ENCODE measurements around the gene TWIST2. TPM values are rescaled to one million over a fixed set of nuclear protein-coding genes. Genes with fewer than 3 reads are reported as not detected.

Gene TWIST2
- total RNA-seq, 3 donors from 2014 or later, result 1.1 to 13.4 (median 3.1) TPM

GRCh38 chr2:238810321-238810720 lies 37.6 kb upstream of the TWIST2 start:
- ATAC-seq, result no peak
- Histone ChIP-seq H3K9me3 (no peaks in the 10 kb centered on the region), H3K4me1 (ENCODE audit: low read depth) (no peaks in the 10 kb centered on the region), H3K4me3 (no peak overlapping the region), H3K36me3 (ENCODE audit: low read depth) (no peaks in the 10 kb centered on the region)
- no peak for TF ChIP-seq CTCF (IDR thresholded peaks at IDR 0.05)
- intact Hi-C loops (cut with DNase I, micrococcal nuclease), result no loop called here
- no peak for DNase-seq

GRCh38 chr2:238811293-238811692 lies 36.6 kb upstream of the TWIST2 start:
- no peak for ATAC-seq
- Histone ChIP-seq H3K9me3 (no peaks in the 10 kb centered on the region), H3K4me3 (no peak overlapping the region), H3K36me3 (ENCODE audit: low read depth) (no peaks in the 10 kb centered on the region), H3K4me1 (ENCODE audit: low read depth) (no peaks in the 10 kb centered on the region)
- intact Hi-C loops (cut with DNase I, micrococcal nuclease), result no loop called here
- no peak for TF ChIP-seq CTCF (IDR thresholded peaks at IDR 0.05)
- DNase-seq, result no peak

- no peaks in the 10 kb centered on the region for H3K36me3 ChIP-seq (ENCODE audit: low read depth)
- no peak overlapping the region for H3K4me3 ChIP-seq
- no peaks in the 10 kb centered on the region for H3K4me1 ChIP-seq (ENCODE audit: low read depth)
- no peak for ATAC-seq
- no peak for TF ChIP-seq CTCF (IDR thresholded peaks at IDR 0.05)
- DNase-seq, result peak in 1 of 3 donors; percentile 10
- H3K9me3 ChIP-seq, result no peaks in the 10 kb centered on the region
- intact Hi-C loops (cut with DNase I, micrococcal nuclease), result no loop called here
These were observed 36.1 kb upstream of the TWIST2 start for GRCh38 chr2:238811759-238812158.

- ATAC-seq (no peak), DNase-seq (no peak)
- no peak overlapping the region for H3K4me3 ChIP-seq
- no peaks in the 10 kb centered on the region for H3K4me1 ChIP-seq (ENCODE audit: low read depth)
- no peaks in the 10 kb centered on the region for H3K36me3 ChIP-seq (ENCODE audit: low read depth)
- TF ChIP-seq CTCF (IDR thresholded peaks at IDR 0.05), result no peak
- intact Hi-C loops (cut with DNase I, micrococcal nuclease), result no loop called here
- no peaks in the 10 kb centered on the region for H3K9me3 ChIP-seq
These were observed 34.8 kb upstream of the TWIST2 start for GRCh38 chr2:238813109-238813508.

- ATAC-seq (no peak), DNase-seq (no peak)
- H3K36me3 ChIP-seq (ENCODE audit: low read depth), result no peaks in the 10 kb centered on the region
- intact Hi-C loops (cut with DNase I, micrococcal nuclease), result no loop called here
- no peak for TF ChIP-seq CTCF (IDR thresholded peaks at IDR 0.05)
- H3K9me3 ChIP-seq, result no peaks in the 10 kb centered on the region
- H3K4me3 ChIP-seq, result no peak overlapping the region
- no peaks in the 10 kb centered on the region for H3K4me1 ChIP-seq (ENCODE audit: low read depth)
These were observed 33.1 kb upstream of the TWIST2 start for GRCh38 chr2:238814815-238815214.

- H3K4me1 ChIP-seq (ENCODE audit: low read depth), result no peaks in the 10 kb centered on the region
- intact Hi-C loops (cut with DNase I, micrococcal nuclease), result no loop called here
- no peaks in the 10 kb centered on the region for H3K9me3 ChIP-seq
- DNase-seq (no peak), ATAC-seq (no peak)
- no peaks in the 10 kb centered on the region for H3K36me3 ChIP-seq (ENCODE audit: low read depth)
- no peak overlapping the region for H3K4me3 ChIP-seq
- TF ChIP-seq CTCF (IDR thresholded peaks at IDR 0.05), result no peak
These were observed 31.6 kb upstream of the TWIST2 start for GRCh38 chr2:238816291-238816690.

Measured in mucosa of descending colon (tissue), 3 donors.